ENCODE data around the gene AGER.

DNA sequence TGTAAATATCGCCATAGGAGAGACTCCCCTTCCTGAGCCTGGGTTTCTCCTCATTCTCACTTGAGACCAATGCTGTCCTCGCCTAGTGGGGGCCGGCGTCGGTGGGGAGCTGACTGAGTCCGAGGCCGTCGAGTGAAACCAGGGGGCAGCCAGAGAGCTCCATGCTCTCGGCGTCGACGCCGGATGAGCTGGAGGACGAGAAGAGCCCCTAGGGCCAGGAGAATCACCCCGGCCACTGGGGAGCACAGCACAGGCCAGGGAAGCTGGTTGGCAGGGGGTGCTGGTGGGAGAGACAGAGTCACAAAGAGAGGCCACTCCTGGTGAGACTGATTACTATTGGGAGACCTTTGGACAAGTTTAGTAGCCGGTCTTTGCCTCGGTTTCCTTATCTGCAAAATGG, 14.8 kb upstream of the AGER start:
- TF ChIP-seq, protein P1, sequence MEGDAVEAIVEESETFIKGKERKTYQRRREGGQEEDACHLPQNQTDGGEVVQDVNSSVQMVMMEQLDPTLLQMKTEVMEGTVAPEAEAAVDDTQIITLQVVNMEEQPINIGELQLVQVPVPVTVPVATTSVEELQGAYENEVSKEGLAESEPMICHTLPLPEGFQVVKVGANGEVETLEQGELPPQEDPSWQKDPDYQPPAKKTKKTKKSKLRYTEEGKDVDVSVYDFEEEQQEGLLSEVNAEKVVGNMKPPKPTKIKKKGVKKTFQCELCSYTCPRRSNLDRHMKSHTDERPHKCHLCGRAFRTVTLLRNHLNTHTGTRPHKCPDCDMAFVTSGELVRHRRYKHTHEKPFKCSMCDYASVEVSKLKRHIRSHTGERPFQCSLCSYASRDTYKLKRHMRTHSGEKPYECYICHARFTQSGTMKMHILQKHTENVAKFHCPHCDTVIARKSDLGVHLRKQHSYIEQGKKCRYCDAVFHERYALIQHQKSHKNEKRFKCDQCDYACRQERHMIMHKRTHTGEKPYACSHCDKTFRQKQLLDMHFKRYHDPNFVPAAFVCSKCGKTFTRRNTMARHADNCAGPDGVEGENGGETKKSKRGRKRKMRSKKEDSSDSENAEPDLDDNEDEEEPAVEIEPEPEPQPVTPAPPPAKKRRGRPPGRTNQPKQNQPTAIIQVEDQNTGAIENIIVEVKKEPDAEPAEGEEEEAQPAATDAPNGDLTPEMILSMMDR (IDR thresholded peaks at IDR 0.05; ENCODE audit: borderline replicate concordance, extremely low read depth, low read length, poor library complexity, severe bottlenecking): no peak
- no peak for TF ChIP-seq EZH2 (IDR thresholded peaks at IDR 0.05; ENCODE audit: borderline replicate concordance, low read depth, low read length, severe bottlenecking)
